Effector memory CD4-positive, alpha-beta T cell (primary cell): Measurements from ENCODE around the gene HOXD10.

Experiments used
- DNase-seq, 3 donors: peaks; one replicate each; pipeline ENCODE4 v3.0.0-alpha.2; 2020
- H3K27ac ChIP-seq: 2 replicates; pipeline ENCODE4 v1.7.0; 2013; ENCODE audit warnings: mild to moderate bottlenecking, low read length, moderate library complexity; ENCODE audit not compliant: insufficient read depth, poor library complexity, severe bottlenecking
- H3K27me3 ChIP-seq: replicated peaks from 2 replicates; pipeline ENCODE4 v1.7.0; 2013; ENCODE audit warnings: mild to moderate bottlenecking, low read length; ENCODE audit not compliant: insufficient read depth, control insufficient read depth, poor library complexity, severe bottlenecking
- H3K36me3 ChIP-seq: 2 replicates; pipeline ENCODE4 v1.7.0; 2013; ENCODE audit warnings: mild to moderate bottlenecking, low read length, moderate library complexity; ENCODE audit not compliant: control insufficient read depth, insufficient read depth
- H3K4me1 ChIP-seq: 2 replicates; pipeline ENCODE4 v1.7.0; 2013; ENCODE audit warnings: low read length, mild to moderate bottlenecking; ENCODE audit not compliant: control insufficient read depth, insufficient read depth, poor library complexity, severe bottlenecking
- H3K4me3 ChIP-seq: 2 replicates; pipeline ENCODE4 v1.7.0; 2013; ENCODE audit warnings: low read length, low read depth, mild to moderate bottlenecking; ENCODE audit not compliant: insufficient read depth, poor library complexity, severe bottlenecking
- H3K9me3 ChIP-seq: 2 replicates; pipeline ENCODE4 v1.7.0; 2013; ENCODE audit warnings: mild to moderate bottlenecking, low read length, moderate library complexity; ENCODE audit not compliant: control insufficient read depth

Gene HOXD10

DNA sequence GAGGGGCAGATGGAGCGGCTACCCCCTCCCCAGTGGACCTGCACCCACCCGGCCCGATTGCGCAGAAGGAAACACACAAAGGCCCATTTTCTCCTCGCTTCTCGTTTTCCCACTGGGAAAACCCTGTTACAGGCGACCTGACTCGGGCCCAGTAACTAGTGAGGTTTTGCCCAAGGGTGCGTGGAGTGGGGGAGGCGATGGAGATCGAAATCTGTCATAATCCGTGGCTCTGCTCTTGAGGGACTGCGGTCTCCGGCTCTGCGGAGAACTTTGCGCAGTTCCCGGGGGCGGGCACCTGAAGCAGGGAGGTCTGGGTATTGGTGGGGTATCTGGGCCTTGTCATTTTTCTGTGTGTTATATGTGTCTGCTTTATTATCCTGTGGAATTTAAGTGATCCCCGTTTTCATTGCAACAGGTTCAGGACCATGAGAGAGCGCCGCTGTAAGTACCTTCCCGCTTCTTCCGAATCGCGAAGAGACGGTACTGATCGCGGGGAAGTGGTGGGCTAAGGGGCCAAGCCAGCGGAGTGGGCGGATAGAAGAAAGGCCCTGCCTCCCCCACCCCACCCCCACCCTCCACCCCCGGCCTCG lies 30.7 kb downstream of the HOXD10 start:
- H3K4me3 ChIP-seq = no peak overlapping the region
- no peaks in the 10 kb centered on the region for H3K9me3 ChIP-seq
- H3K4me1 ChIP-seq = no peaks in the 10 kb centered on the region
- no peak for DNase-seq
- H3K27me3 ChIP-seq = peaks cover 65% of the 10 kb centered on the region
- no peak overlapping the region for H3K27ac ChIP-seq
- no peaks in the 10 kb centered on the region for H3K36me3 ChIP-seq

- DNase-seq = no peak
- Histone ChIP-seq H3K9me3 (no peaks in the 10 kb centered on the region), H3K27me3 (peaks cover 64% of the 10 kb centered on the region)
These were observed 31.4 kb downstream of the HOXD10 start for GRCh38 chr2:176147800-176148496.

GRCh38 chr2:176148751-176149421 lies 32.3 kb downstream of the HOXD10 start:
- Histone ChIP-seq H3K4me3 (no peak overlapping the region), H3K36me3 (no peaks in the 10 kb centered on the region), H3K9me3 (no peaks in the 10 kb centered on the region), H3K27ac (no peak overlapping the region), H3K27me3 (peaks cover 60% of the 10 kb centered on the region), H3K4me1 (no peaks in the 10 kb centered on the region)
- no peak for DNase-seq

More at GRCh38 chr2:176147800-176148496, 31.4 kb downstream of the HOXD10 start:
- no peaks in the 10 kb centered on the region for H3K36me3 ChIP-seq
- H3K4me3 ChIP-seq = no peak overlapping the region
- no peaks in the 10 kb centered on the region for H3K4me1 ChIP-seq
- H3K27ac ChIP-seq = no peak overlapping the region

DNA sequence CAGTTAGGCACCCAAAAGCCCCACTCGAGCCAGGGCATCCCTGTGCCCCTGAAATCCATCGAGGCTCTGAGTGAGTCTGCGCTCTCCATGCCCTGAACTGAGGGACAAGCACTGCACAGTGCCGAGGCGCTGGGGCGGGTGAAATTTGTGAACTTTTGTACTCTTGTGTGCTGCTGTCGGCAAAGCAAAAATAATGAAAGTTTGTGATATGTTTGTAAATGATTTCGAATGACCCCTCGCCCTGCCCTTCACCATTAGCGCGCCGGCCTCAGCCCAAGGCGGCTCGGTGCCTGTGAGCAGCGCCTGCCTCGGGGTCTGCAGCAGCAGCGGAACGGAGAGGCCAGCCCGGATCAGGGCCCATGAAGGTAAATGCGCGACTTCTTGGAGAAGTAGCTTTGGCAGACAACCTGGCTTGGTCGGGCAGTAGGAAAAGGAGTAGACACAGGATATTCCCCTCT lies 32.9 kb downstream of the HOXD10 start:
- Histone ChIP-seq H3K27me3 (peaks cover 60% of the 10 kb centered on the region), H3K4me3 (no peak overlapping the region), H3K36me3 (no peaks in the 10 kb centered on the region), H3K4me1 (no peaks in the 10 kb centered on the region), H3K9me3 (no peaks in the 10 kb centered on the region), H3K27ac (no peak overlapping the region)
- DNase-seq = no peak

DNA sequence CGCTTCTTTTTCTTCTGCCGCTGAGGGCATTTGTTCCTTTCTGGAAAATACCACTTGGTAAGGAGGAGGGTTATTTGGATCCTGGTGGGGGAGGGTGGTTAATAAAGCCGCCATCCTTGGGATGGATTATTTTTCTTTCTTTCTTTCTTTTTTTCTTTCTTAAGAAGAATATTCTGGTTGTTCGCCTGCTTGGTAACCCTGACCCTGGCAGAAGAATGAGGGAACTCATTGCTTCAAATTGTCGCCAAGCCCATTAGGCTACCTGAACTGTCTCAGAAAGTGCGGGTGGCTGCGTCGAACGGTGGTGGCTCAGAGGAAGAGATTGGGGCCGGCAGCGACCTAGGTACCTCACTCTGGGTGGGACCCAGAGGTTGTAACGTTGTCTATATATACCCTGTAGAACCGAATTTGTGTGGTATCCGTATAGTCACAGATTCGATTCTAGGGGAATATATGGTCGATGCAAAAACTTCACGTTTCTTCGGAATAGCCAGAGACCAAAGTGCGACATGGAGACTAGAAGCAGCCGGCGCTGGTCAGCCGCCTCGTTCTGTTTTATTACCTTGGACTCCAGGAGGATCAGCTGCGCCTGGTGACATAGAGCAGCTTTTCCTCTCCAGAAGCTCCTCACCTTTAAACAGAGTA lies 33.5 kb downstream of the HOXD10 start:
- H3K4me3 ChIP-seq = no peak overlapping the region
- no peaks in the 10 kb centered on the region for H3K36me3 ChIP-seq
- H3K9me3 ChIP-seq = no peaks in the 10 kb centered on the region
- DNase-seq = no peak
- H3K27ac ChIP-seq = no peak overlapping the region
- H3K27me3 ChIP-seq = peaks cover 59% of the 10 kb centered on the region
- H3K4me1 ChIP-seq = no peaks in the 10 kb centered on the region

DNA sequence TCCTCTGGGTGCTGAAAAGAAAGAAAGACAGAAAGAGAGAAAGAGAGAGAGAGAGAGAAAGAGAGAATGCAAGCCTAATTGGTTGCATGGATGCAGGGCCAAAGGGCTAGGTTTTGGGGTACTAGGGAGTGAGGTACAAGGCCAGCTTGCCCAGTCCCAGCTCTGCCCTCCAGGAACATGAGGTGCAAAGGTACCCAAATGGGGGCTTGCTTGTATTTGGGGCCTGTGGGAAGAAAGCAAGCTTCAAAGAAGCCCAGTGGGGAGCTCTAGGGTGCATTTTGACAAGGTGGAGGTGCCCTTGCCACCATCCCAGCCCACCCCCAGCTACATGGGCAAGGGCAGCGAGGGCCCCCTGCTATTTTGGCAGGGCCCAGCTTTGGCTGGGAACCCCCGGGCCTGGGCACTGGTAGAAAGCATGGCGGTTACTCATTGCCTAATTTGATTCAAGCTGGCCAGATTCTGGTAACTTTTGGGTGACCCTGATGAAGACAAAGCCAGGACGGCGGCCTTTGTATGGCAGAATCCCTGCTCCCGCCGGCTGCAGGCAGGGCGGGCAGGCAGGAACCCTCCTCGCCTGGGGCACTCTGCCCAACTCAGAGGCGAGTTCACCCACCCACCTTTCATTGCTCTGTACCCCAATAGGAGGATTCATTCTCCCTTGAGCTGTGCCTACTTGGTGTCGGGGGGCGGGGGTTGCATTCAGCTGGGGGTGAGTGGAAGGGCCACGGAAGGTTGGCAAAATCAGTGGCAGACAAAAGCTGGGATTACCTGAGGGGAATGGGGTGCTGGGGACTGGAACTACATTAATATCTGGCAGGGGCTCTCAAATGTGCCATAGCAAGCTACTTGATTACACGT lies 34.2 kb downstream of the HOXD10 start:
- H3K27me3 ChIP-seq = peaks cover 58% of the 10 kb centered on the region
- H3K9me3 ChIP-seq = no peaks in the 10 kb centered on the region
- no peaks in the 10 kb centered on the region for H3K4me1 ChIP-seq
- H3K27ac ChIP-seq = no peak overlapping the region
- no peak overlapping the region for H3K4me3 ChIP-seq
- no peaks in the 10 kb centered on the region for H3K36me3 ChIP-seq
- no peak for DNase-seq

GRCh38 chr2:176151442-176152287 lies 35.1 kb downstream of the HOXD10 start, which contains the start of gene HOXD4:
TSS of gene HOXD4 (plus strand) at chr2:176151550. CDS start at chr2:176151634, 84 bp downstream.
- Histone ChIP-seq H3K36me3 (no peaks in the 10 kb centered on the region), H3K9me3 (no peaks in the 10 kb centered on the region), H3K27me3 (peaks cover 58% of the 10 kb centered on the region), H3K4me3 (no peak within 1 kb of the TSS), H3K27ac (no peak within 1 kb of the TSS), H3K4me1 (no peaks in the 10 kb centered on the region)
- DNase-seq = no peak

GRCh38 chr2:176152350-176153181 lies 36.0 kb downstream of the HOXD10 start:
- Histone ChIP-seq H3K27me3 (peaks cover 58% of the 10 kb centered on the region), H3K36me3 (no peaks in the 10 kb centered on the region), H3K9me3 (no peaks in the 10 kb centered on the region), H3K4me3 (no peak overlapping the region), H3K27ac (no peak overlapping the region), H3K4me1 (peaks cover 6% of the 10 kb centered on the region)
- DNase-seq = no peak
